Sigmoid colon (tissue), 7 donors: Measurements from ENCODE around the gene SETD3. TPM values are rescaled to one million over a fixed set of nuclear protein-coding genes. Genes with fewer than 3 reads are reported as not detected.

Source experiments
- DNase-seq: peaks from one replicate; pipeline ENCODE4 v3.0.0-alpha.2; 2019
- H3K27ac ChIP-seq, 4 donors: fragments of 200-600 bp; sonication (generic); one replicate each; pipeline ENCODE4 v1.5.1; 2016 to 2019; ENCODE audit warnings: mild to moderate bottlenecking in 1 of 4
- H3K27me3 ChIP-seq, 3 donors: fragments of 200-600 bp; sonication (generic); one replicate each; pipeline ENCODE4 v1.5.1; 2019; ENCODE audit warnings: mild to moderate bottlenecking in 1 of 3
- H3K36me3 ChIP-seq, 4 donors: fragments of 200-600 bp; sonication (generic); one replicate each; pipeline ENCODE4 v1.5.1; 2016 to 2019
- H3K4me1 ChIP-seq, 4 donors: fragments of 200-600 bp; sonication (generic); one replicate each; pipeline ENCODE4 v1.5.1; 2017 to 2019
- H3K4me3 ChIP-seq, 4 donors: fragments of 200-600 bp; sonication (generic); one replicate each; pipeline ENCODE4 v1.5.1; 2017 to 2019; ENCODE audit warnings: mild to moderate bottlenecking in 2 of 4, moderate library complexity in 1 of 4
- H3K9me3 ChIP-seq, 4 donors: fragments of 200-600 bp in 3 of 4; sonication (generic) in 3 of 4; one replicate each; pipeline versions ENCODE4 v1.5.1 to v1.6.1; 2013 to 2019
- CTCF ChIP-seq, 4 experiments: fragments of 450-650 bp in 3 of 4; fragments of 200-600 bp in 1 of 4; IDR thresholded peaks; one replicate each; pipeline ENCODE4 v1.5.1; 2016 to 2019; ENCODE audit warnings: antibody characterized with exemption in 4 of 4, mild to moderate bottlenecking in 3 of 4, moderate library complexity in 2 of 4
- EP300 ChIP-seq, 4 donors: sonication (generic); formaldehyde crosslinking; IDR thresholded peaks; one replicate each; pipeline ENCODE4 v1.6.1; 2017; ENCODE audit warnings: antibody characterized with exemption in 4 of 4
- POLR2A ChIP-seq, 2 donors: fragments of 450-650 bp; IDR thresholded peaks; one replicate each; pipeline ENCODE4 v1.6.1; 2016; ENCODE audit warnings: antibody characterized with exemption in 2 of 2, mild to moderate bottlenecking in 2 of 2, moderate library complexity in 2 of 2
- POLR2AphosphoS5 ChIP-seq, 4 donors: sonication (generic); formaldehyde crosslinking; IDR thresholded peaks; one replicate each; pipeline ENCODE4 v1.6.1; 2017; ENCODE audit warnings: antibody characterized with exemption in 4 of 4
- WGBS, 2 donors: extraction: QIAGEN DNeasy Blood & Tissue Kit; methylation state at CpG; one replicate each; pipeline ENCODE4 v1.1.7; 2013; 5-methylcytosine and 5-hydroxymethylcytosine counted together
- intact Hi-C: fragments of 100-400 bp; cut with DNase I; formaldehyde crosslinking; loops from one replicate; pipeline ENCODE4 v1.15.1; 2023
- polyA plus RNA-seq, 3 donors: library from polyadenylated mRNA; stranded (reverse); fragments of 200-250 nt; gene quantifications; one replicate each; pipeline ENCODE4 v1.2.3, GENCODE V29; 2013
- total RNA-seq, 4 donors: library from RNA; depleted of rRNA; stranded (reverse); fragments of >200 nt; gene quantifications; one replicate each; pipeline ENCODE4 v1.1.0, GENCODE V29; 2016
- donor health status: healthy with polysubstance abuse.
- donor health status: Bipolar disorder and iron deficiency.
- donor health status: healthy.

Gene SETD3
- total and polyA plus RNA-seq, 7 donors = 34.6 to 164 (median 130) TPM

GRCh38 chr14:99356031-99356608 lies 124.5 kb downstream of the SETD3 start:
- Histone ChIP-seq H3K27ac (no peak overlapping the region), H3K4me3 (no peak overlapping the region), H3K36me3 (no peaks in the 10 kb centered on the region), H3K9me3 (no peaks in the 10 kb centered on the region), H3K27me3 (no peaks in the 10 kb centered on the region), H3K4me1 (no peaks in the 10 kb centered on the region)
- intact Hi-C loops = no loop called here
- TF ChIP-seq POLR2A (IDR thresholded peaks at IDR 0.05) = no peak
- TF ChIP-seq EP300 (IDR thresholded peaks at IDR 0.05) = no peak
- no peak for TF ChIP-seq POLR2AphosphoS5 (IDR thresholded peaks at IDR 0.05)
- 85 to 93% methylated on average over 15 of the region's 15 CpGs for WGBS, 2 donors
- DNase-seq = no peak

GRCh38 chr14:99354166-99354875 lies 126.3 kb downstream of the SETD3 start:
- TF ChIP-seq EP300 (IDR thresholded peaks at IDR 0.05) = no peak
- no peak for TF ChIP-seq CTCF (IDR thresholded peaks at IDR 0.05)
- no peak for TF ChIP-seq POLR2AphosphoS5 (IDR thresholded peaks at IDR 0.05)
- TF ChIP-seq POLR2A (IDR thresholded peaks at IDR 0.05) = no peak
- Histone ChIP-seq H3K9me3 (no peaks in the 10 kb centered on the region), H3K36me3 (no peaks in the 10 kb centered on the region), H3K4me3 (no peak overlapping the region), H3K27ac (no peak overlapping the region), H3K27me3 (no peaks in the 10 kb centered on the region), H3K4me1 (no peaks in the 10 kb centered on the region)
- no peak for DNase-seq
- 83 to 89% methylated on average over 7 of the region's 7 CpGs for WGBS, 2 donors
- intact Hi-C loops = no loop called here

- no peak overlapping the region for H3K27ac ChIP-seq
- no peaks in the 10 kb centered on the region for H3K27me3 ChIP-seq
- H3K4me1 ChIP-seq = no peaks in the 10 kb centered on the region
- 87 to 88% methylated on average over 26 of the region's 26 CpGs for WGBS, 2 donors
- H3K9me3 ChIP-seq = no peaks in the 10 kb centered on the region
- H3K36me3 ChIP-seq = no peaks in the 10 kb centered on the region
- TF ChIP-seq CTCF (IDR thresholded peaks at IDR 0.05) (no peak), POLR2A (IDR thresholded peaks at IDR 0.05) (no peak), EP300 (IDR thresholded peaks at IDR 0.05) (no peak), POLR2AphosphoS5 (IDR thresholded peaks at IDR 0.05) (no peak)
- intact Hi-C loops = no loop called here
- no peak for DNase-seq
- H3K4me3 ChIP-seq = no peak overlapping the region
Measured at GRCh38 chr14:99352688-99353280, 127.9 kb downstream of the SETD3 start.

- no peaks in the 10 kb centered on the region for H3K36me3 ChIP-seq
- no peak for DNase-seq
- intact Hi-C loops = no loop called here
- H3K4me1 ChIP-seq = no peaks in the 10 kb centered on the region
- TF ChIP-seq POLR2A (IDR thresholded peaks at IDR 0.05) (no peak), POLR2AphosphoS5 (IDR thresholded peaks at IDR 0.05) (no peak), EP300 (IDR thresholded peaks at IDR 0.05) (no peak), CTCF (IDR thresholded peaks at IDR 0.05) (no peak)
- WGBS, 2 donors = 67 to 69% methylated on average over 14 of the region's 14 CpGs
- H3K27ac ChIP-seq = no peak overlapping the region
- H3K9me3 ChIP-seq = no peaks in the 10 kb centered on the region
- H3K4me3 ChIP-seq = no peak overlapping the region
- no peaks in the 10 kb centered on the region for H3K27me3 ChIP-seq
Measured at GRCh38 chr14:99351166-99352007, 129.3 kb downstream of the SETD3 start.

GRCh38 chr14:99350751-99351150 lies 129.9 kb downstream of the SETD3 start:
- 90 to 91% methylated on average over 12 of the region's 12 CpGs for WGBS, 2 donors
- H3K4me3 ChIP-seq = no peak overlapping the region
- no peaks in the 10 kb centered on the region for H3K36me3 ChIP-seq
- H3K27me3 ChIP-seq = no peaks in the 10 kb centered on the region
- no peaks in the 10 kb centered on the region for H3K4me1 ChIP-seq
- TF ChIP-seq POLR2A (IDR thresholded peaks at IDR 0.05) = no peak
- no peak for TF ChIP-seq POLR2AphosphoS5 (IDR thresholded peaks at IDR 0.05)
- TF ChIP-seq CTCF (IDR thresholded peaks at IDR 0.05) = no peak
- TF ChIP-seq EP300 (IDR thresholded peaks at IDR 0.05) = no peak
- intact Hi-C loops = no loop called here
- no peak for DNase-seq
- no peak overlapping the region for H3K27ac ChIP-seq
- H3K9me3 ChIP-seq = no peaks in the 10 kb centered on the region
